ES-I3 (cell line): ENCODE data around the gene B9D1.

Experiments
- H3K36me3 ChIP-seq: 2 replicates; pipeline ENCODE4 v1.6.1; 2013; ENCODE audit warnings: mild to moderate bottlenecking, low read length, control low read depth, moderate library complexity; ENCODE audit not compliant: insufficient read depth
- H3K4me1 ChIP-seq: 2 replicates; pipeline ENCODE4 v1.6.1; 2013; ENCODE audit warnings: mild to moderate bottlenecking, control low read depth, low read length; ENCODE audit not compliant: insufficient read depth
- H3K9ac ChIP-seq: 2 replicates; pipeline ENCODE4 v1.6.1; 2013; ENCODE audit warnings: low read depth, mild to moderate bottlenecking, low read length, moderate library complexity
- H3K9me3 ChIP-seq: 2 replicates; pipeline ENCODE4 v1.6.1; 2013; ENCODE audit warnings: mild to moderate bottlenecking, low read length, moderate library complexity; ENCODE audit not compliant: control insufficient read depth, insufficient read depth

Gene B9D1

GRCh38 chr17:19301274-19301951 is 61.1 kb downstream of the B9D1 start:
- Histone ChIP-seq H3K36me3 (peaks cover 3% of the 10 kb centered on the region; the same call in 1 of the 2 replicates), H3K9me3 (no peaks in the 10 kb centered on the region), H3K4me1 (no peaks in the 10 kb centered on the region), H3K9ac (no peak overlapping the region)

DNA sequence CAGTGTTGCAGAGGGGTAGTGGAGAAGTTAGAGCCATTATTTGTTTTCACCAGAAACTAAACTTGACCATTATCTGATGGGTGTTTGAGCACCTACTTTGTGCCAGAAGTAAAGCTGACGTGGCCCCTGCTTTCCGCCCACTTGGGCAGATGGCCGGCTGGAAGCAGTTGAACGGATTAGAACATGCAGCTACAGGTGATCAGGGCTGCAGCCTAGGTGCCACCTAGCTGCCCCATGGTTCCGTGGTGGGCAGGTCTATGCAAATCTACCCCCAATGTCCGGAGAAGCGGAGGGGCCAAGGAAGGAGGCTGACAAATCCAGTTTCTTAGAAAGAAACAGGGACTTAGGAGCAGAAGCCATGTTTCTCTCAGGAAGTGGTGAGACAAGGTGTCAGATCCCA is 62.7 kb downstream of the B9D1 start:
- no peak overlapping the region for H3K9ac ChIP-seq
- H3K9me3 ChIP-seq = no peaks in the 10 kb centered on the region
- H3K4me1 ChIP-seq = no peaks in the 10 kb centered on the region
- 0 out of 2 replicates have a peak, but pooled peaks cover 3% of the 10 kb centered on the region for H3K36me3 ChIP-seq

GRCh38 chr17:19299214-19299747 is 63.2 kb downstream of the B9D1 start:
- Histone ChIP-seq H3K4me1 (no peaks in the 10 kb centered on the region), H3K9ac (no peak overlapping the region), H3K36me3 (0 out of 2 replicates have a peak, but pooled peaks cover 3% of the 10 kb centered on the region), H3K9me3 (no peaks in the 10 kb centered on the region)

DNA sequence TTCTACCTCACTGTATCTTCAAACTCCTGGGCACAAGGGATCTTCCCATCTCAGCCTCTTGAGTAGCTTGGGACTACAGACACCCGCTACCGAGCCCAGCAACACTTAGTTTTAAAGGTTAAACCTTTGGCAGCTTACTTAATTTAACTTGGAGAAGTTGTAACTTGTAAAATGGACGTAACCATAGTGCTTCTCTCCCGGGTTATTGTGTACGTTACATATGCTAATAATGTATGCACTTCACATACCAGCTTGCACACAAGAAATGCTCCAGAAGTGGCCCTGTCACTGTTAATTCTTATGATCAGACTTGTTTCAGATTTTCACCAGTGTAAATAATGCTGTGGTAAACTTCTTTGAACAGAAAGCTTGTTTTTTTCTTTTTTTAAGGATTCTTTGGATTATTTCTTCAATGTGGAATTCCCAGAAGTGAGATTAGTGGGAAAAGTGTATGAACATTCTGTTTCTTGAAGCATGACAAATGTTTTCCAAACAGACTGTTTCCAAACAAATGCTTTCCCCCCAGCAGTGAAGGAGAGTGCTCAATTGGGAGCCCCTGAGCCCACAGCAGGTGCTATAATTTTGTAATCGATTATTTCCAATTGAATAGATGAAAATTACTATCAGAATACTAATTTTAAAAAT is 63.8 kb downstream of the B9D1 start:
- no peaks in the 10 kb centered on the region for H3K4me1 ChIP-seq

DNA sequence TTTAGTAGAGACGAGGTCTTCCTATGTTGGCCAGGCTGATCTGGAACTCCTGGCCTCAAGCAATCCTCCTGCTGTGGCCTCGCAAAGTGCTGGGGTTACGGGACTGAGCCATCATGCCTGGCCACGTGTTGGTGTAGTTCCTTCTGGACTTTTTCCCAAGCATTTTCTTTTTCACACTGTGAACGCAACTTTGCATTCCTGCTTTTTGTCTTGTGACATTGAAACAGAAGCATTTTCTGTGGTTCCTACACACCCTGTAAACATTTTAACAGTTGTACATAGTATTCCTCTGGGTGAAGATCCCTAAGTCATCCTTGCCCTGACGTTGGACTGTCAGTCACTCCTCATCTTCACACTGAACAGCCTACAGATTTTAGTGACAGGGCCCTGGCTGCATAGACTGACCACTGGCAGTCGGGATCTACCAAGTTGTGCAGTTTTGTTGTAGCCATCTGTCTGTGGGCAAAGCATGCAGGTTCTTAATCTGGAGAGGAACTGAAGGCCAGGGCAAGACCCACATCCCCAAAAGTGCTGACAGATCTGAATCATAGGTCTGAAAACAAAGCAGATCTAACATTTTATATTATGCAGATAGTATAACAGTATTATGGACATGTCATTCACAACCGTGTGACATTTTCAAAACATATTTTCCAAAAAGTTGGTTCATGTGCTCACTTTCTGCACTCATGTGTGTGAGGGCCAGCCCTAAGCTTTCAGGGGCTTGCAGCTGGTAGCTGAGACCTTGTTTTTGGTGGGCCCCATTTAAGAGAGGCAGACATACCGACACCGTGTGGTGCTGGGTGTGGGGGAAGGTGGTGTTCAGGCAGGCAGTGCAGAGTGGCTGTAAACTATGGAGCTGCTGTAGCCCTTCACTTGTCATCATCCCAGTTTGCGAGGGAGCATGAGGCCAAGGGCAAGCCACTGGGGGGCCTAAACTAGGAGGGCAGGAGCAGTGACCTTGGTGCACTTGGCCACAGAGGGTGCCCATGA is 65.4 kb downstream of the B9D1 start:
- H3K4me1 ChIP-seq = no peaks in the 10 kb centered on the region
- 0 out of 2 replicates have a peak, but pooled peaks cover 3% of the 10 kb centered on the region for H3K36me3 ChIP-seq
- H3K9ac ChIP-seq = no peak overlapping the region
- no peaks in the 10 kb centered on the region for H3K9me3 ChIP-seq

More for the DNA sequence above, 63.8 kb downstream of the B9D1 start:
- Histone ChIP-seq H3K9ac (no peak overlapping the region), H3K9me3 (no peaks in the 10 kb centered on the region), H3K36me3 (0 out of 2 replicates have a peak, but pooled peaks cover 3% of the 10 kb centered on the region)

DNA sequence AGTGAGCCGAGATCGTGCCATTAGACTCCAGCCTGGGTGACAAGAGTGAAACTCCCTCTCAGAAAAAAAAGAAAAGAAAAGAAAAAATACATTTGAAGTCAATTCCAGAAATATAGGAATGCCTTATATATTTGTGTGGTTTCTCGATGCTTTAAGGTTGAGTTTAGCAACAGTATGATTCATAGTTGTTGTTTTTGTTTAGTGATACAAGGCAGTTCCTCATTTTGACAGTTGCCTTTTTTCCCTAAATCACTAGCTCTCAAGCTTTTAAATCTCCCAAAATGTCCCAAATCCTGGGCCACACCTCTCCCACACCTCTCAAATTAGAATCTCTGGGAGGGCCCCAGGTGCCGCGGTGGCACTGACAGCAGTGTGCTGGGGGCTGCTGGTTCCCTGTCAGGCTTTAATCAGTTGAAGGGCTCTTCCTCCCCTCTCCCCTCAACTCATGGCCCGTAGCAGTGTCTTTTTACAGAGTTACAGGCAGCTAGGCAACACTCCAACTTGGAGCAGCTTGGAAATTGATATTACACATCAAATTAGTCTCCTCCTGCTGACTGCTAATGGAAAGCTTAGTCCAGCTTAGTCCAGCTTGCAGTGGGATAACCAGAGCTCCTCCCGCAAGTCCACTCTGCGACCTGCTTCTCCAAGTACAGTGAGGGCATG is 66.9 kb downstream of the B9D1 start:
- Histone ChIP-seq H3K4me1 (no peaks in the 10 kb centered on the region), H3K36me3 (no peaks in the 10 kb centered on the region), H3K9me3 (no peaks in the 10 kb centered on the region), H3K9ac (no peak overlapping the region)

- H3K4me1 ChIP-seq = peaks cover 7% of the 10 kb centered on the region; the same call in 1 of the 2 replicates
- no peak overlapping the region for H3K9ac ChIP-seq
- H3K36me3 ChIP-seq = no peaks in the 10 kb centered on the region
- H3K9me3 ChIP-seq = no peaks in the 10 kb centered on the region
These were observed 68.1 kb downstream of the B9D1 start for GRCh38 chr17:19294443-19294842.
